IMR-90 (cell line): ENCODE measurements around the gene SPINK14. TPM values are rescaled to one million over a fixed set of nuclear protein-coding genes. Genes with fewer than 3 reads are reported as not detected.

Source experiments
- ATAC-seq: fragments of 200-7000 bp; cut with Tn5 transposase; 2 replicates; pipeline ENCODE4 v1.9.1; 2020; ENCODE audit warnings: low read depth, mild to moderate bottlenecking, moderate library complexity
- BruUV-seq: library from RNA; stranded (reverse); fragments of 400-500 nt; replicated peaks from 2 replicates; lab custom pipeline; 2021; lab: Mats Ljungman, UMichigan
- CTCF ChIA-PET: fragments of 300-600 bp; formaldehyde crosslinking; extraction: SDS; loops from one replicate; lab custom pipeline; 2021; ENCODE audit warnings: antibody characterized with exemption; lab: Yijun Ruan, JAX
- POLR2A ChIA-PET: fragments of 300-600 bp; sonication (Branson Sonifier 250); formaldehyde crosslinking; loops from one replicate; lab custom pipeline; 2022; ENCODE audit warnings: antibody characterized with exemption; ENCODE audit not compliant: unreplicated experiment; lab: Charles Lee
- DNase-seq: peaks from one replicate; pipeline ENCODE4 v3.0.0; 2013
- H2AFZ ChIP-seq: replicated peaks from 2 replicates; pipeline ENCODE3; 2013; ENCODE audit warnings: low read length, mild to moderate bottlenecking; ENCODE audit not compliant: poor library complexity
- H2AK5ac ChIP-seq: 2 replicates; pipeline ENCODE4 v1.6.1; 2013; ENCODE audit warnings: low read depth, low read length, inconsistent platforms
- H2AK9ac ChIP-seq: replicated peaks from 2 replicates; pipeline ENCODE3; 2013; ENCODE audit warnings: mild to moderate bottlenecking, low read depth, low read length, moderate library complexity; ENCODE audit not compliant: poor library complexity
- H2BK120ac ChIP-seq: 2 replicates; pipeline ENCODE4 v1.6.1; 2013; ENCODE audit warnings: low read depth, low read length, inconsistent platforms
- H2BK15ac ChIP-seq: 3 replicates; pipeline ENCODE4 v1.6.1; 2013; ENCODE audit warnings: low read depth, low read length, inconsistent platforms
- H2BK20ac ChIP-seq: 2 replicates; pipeline ENCODE4 v1.6.1; 2013; ENCODE audit warnings: low read depth, mild to moderate bottlenecking, inconsistent platforms, low read length, moderate library complexity
- H2BK5ac ChIP-seq: 2 replicates; pipeline ENCODE4 v1.6.1; 2013; ENCODE audit warnings: mild to moderate bottlenecking, low read depth, low read length, inconsistent platforms; ENCODE audit not compliant: poor library complexity, severe bottlenecking
- H3K14ac ChIP-seq: replicated peaks from 2 replicates; pipeline ENCODE4 v1.6.1; 2013; ENCODE audit warnings: low read depth, low read length, inconsistent platforms
- H3K18ac ChIP-seq: 2 replicates; pipeline ENCODE4 v1.6.1; 2013; ENCODE audit warnings: low read depth, low read length, control low read depth
- H3K23ac ChIP-seq: 2 replicates; pipeline ENCODE4 v1.6.1; 2013; ENCODE audit warnings: low read depth, low read length, inconsistent platforms
- H3K27ac ChIP-seq: 2 replicates; pipeline ENCODE4 v1.5.1; 2013; ENCODE audit warnings: mild to moderate bottlenecking, control low read depth, low read length; ENCODE audit not compliant: insufficient read depth
- H3K27me3 ChIP-seq: 2 replicates; pipeline ENCODE4 v1.6.1; 2013; ENCODE audit warnings: low read length; ENCODE audit not compliant: control insufficient read depth, insufficient read depth
- H3K36me3 ChIP-seq: 2 replicates; pipeline ENCODE4 v1.6.1; 2013; ENCODE audit warnings: low read length, mixed read lengths; ENCODE audit not compliant: control insufficient read depth, insufficient read depth
- H3K4ac ChIP-seq: 2 replicates; pipeline ENCODE4 v1.6.1; 2013; ENCODE audit warnings: low read depth, low read length, inconsistent platforms
- H3K4me1 ChIP-seq: 2 replicates; pipeline ENCODE4 v1.6.1; 2013; ENCODE audit warnings: low read length, mixed read lengths; ENCODE audit not compliant: control insufficient read depth, insufficient read depth
- H3K4me2 ChIP-seq: 2 replicates; pipeline ENCODE4 v1.6.1; 2013; ENCODE audit warnings: low read depth, mild to moderate bottlenecking, control low read depth, low read length, moderate library complexity
- H3K4me3 ChIP-seq: 2 replicates; pipeline ENCODE4 v1.5.1; 2013; ENCODE audit warnings: low read depth, mild to moderate bottlenecking, control low read depth, low read length, moderate library complexity; ENCODE audit not compliant: insufficient read depth
- H3K56ac ChIP-seq: 2 replicates; pipeline ENCODE4 v1.6.1; 2013; ENCODE audit warnings: low read length, inconsistent platforms; ENCODE audit not compliant: insufficient read depth; ENCODE audit errors: extremely low read depth
- H3K79me1 ChIP-seq, 2 experiments: 2 replicates each; pipeline ENCODE4 v1.6.1; 2013; ENCODE audit warnings: low read length in 2 of 2, inconsistent platforms in 1 of 2, low read depth in 1 of 2
- H3K9ac ChIP-seq: 2 replicates; pipeline ENCODE4 v1.6.1; 2013; ENCODE audit warnings: low read depth, low read length, control low read depth
- H3K9me1 ChIP-seq: 2 replicates; pipeline ENCODE4 v1.6.1; 2013; ENCODE audit warnings: low read length, inconsistent platforms; ENCODE audit not compliant: insufficient read depth
- H3K9me3 ChIP-seq: 2 replicates; pipeline ENCODE4 v1.6.1; 2013; ENCODE audit warnings: low read length; ENCODE audit not compliant: control insufficient read depth, insufficient read depth
- H4K20me1 ChIP-seq: 2 replicates; pipeline ENCODE4 v1.6.1; 2013; ENCODE audit warnings: low read length, inconsistent platforms; ENCODE audit not compliant: insufficient read depth
- H4K5ac ChIP-seq: 2 replicates; pipeline ENCODE4 v1.6.1; 2013; ENCODE audit warnings: mild to moderate bottlenecking, low read depth, low read length, control low read depth
- H4K8ac ChIP-seq, 2 experiments: 2 replicates each; pipeline ENCODE4 v1.6.1; 2013; ENCODE audit warnings: low read depth in 2 of 2, low read length in 2 of 2, control low read depth in 1 of 2, inconsistent platforms in 1 of 2
- H4K91ac ChIP-seq: 2 replicates; pipeline ENCODE4 v1.6.1; 2013; ENCODE audit warnings: low read depth, low read length, inconsistent platforms; ENCODE audit not compliant: insufficient read depth
- BHLHE40 ChIP-seq: fragments of 150-350 bp; IDR thresholded peaks from 2 replicates; pipeline ENCODE4 v1.6.1; 2016; ENCODE audit warnings: mild to moderate bottlenecking, low read depth, low read length
- CEBPB ChIP-seq: IDR thresholded peaks from 2 replicates; pipeline ENCODE4 v1.6.1; 2012; ENCODE audit warnings: low read depth, low read length, improper control_type of control experiment
- CHD1 ChIP-seq: IDR thresholded peaks from 2 replicates; pipeline ENCODE4 v1.6.1; 2012; ENCODE audit warnings: low read depth, low read length, improper control_type of control experiment
- FOS ChIP-seq: fragments of 150-350 bp; IDR thresholded peaks from 2 replicates; pipeline ENCODE4 v1.6.1; 2016; ENCODE audit warnings: low read depth, low read length
- MAFK ChIP-seq: IDR thresholded peaks from 2 replicates; pipeline ENCODE4 v1.6.1; 2012; ENCODE audit warnings: low read depth, low read length, improper control_type of control experiment
- MXI1 ChIP-seq: IDR thresholded peaks from 2 replicates; pipeline ENCODE4 v1.6.1; 2012; ENCODE audit warnings: low read depth, mild to moderate bottlenecking, low read length, moderate library complexity, borderline replicate concordance
- NFE2L2 ChIP-seq: fragments of 150-350 bp; IDR thresholded peaks from 2 replicates; pipeline ENCODE4 v1.6.1; 2016; ENCODE audit warnings: low read depth, mild to moderate bottlenecking, low read length
- POLR2A ChIP-seq: IDR thresholded peaks from 2 replicates; pipeline ENCODE4 v1.6.1; 2012; ENCODE audit warnings: mild to moderate bottlenecking, low read depth, low read length
- RAD21 ChIP-seq: IDR thresholded peaks from 2 replicates; pipeline ENCODE4 v1.6.1; 2012; ENCODE audit warnings: low read length, improper control_type of control experiment
- RCOR1 ChIP-seq: IDR thresholded peaks from 2 replicates; pipeline ENCODE4 v1.6.1; 2012; ENCODE audit warnings: mild to moderate bottlenecking, low read length, improper control_type of control experiment; ENCODE audit not compliant: insufficient replicate concordance
- SMC3 ChIP-seq: fragments of 150-350 bp; IDR thresholded peaks from 2 replicates; pipeline ENCODE4 v1.6.1; 2016; ENCODE audit warnings: low read depth, mild to moderate bottlenecking, antibody characterized with exemption, low read length, moderate library complexity
- WGBS, 2 experiments: methylation state at CpG; one replicate each; pipeline versions ENCODE4 v1.1.5 to v1.1.7; 2013; ENCODE audit warnings: missing lambda C conversion rate in 2 of 2; ENCODE audit not compliant: insufficient read length in 1 of 2; ENCODE audit errors: extremely low coverage in 2 of 2; 5-methylcytosine and 5-hydroxymethylcytosine counted together
- dilution Hi-C: fragments of 300-500 bp; cut with HindIII; formaldehyde crosslinking; loops from one replicate; pipeline ENCODE4 v1.14.3; 2018; ENCODE audit warnings: low sequenced_read_pairs; ENCODE audit not compliant: unreplicated experiment
- in situ Hi-C: fragments of 300-500 bp; cut with MboI; formaldehyde crosslinking; loops from 3 replicates; pipeline ENCODE4 v1.14.3; 2019; ENCODE audit warnings: low sequenced_read_pairs, inconsistent platforms, mixed read lengths
- intact Hi-C: fragments of 100-400 bp; cut with micrococcal nuclease; formaldehyde crosslinking; loops from 2 replicates; pipeline ENCODE4 v1.10.0; 2022
- polyA plus RNA-seq, 3 experiments: library from polyadenylated mRNA; depleted of rRNA; stranded (reverse); fragments of >200 nt; gene quantifications; 2 replicates each; pipeline ENCODE4 v1.2.3, GENCODE V29; 2012; ENCODE audit warnings: low replicate concordance in 1 of 3
- total RNA-seq: library from RNA; depleted of rRNA; stranded (reverse); fragments of >200 nt; gene quantifications from 2 replicates; pipeline ENCODE4 v1.2.3, GENCODE V29; 2012
- TF ChIP-seq, protein P1 (sequence below): conservative IDR thresholded peaks from 2 replicates; pipeline ENCODE4 v1.5.1; 2012; ENCODE audit warnings: mild to moderate bottlenecking, low read depth, low read length, improper control_type of control experiment
- TF ChIP-seq, protein P2 (sequence below): fragments of 150-350 bp; IDR thresholded peaks from 2 replicates; pipeline ENCODE4 v1.6.1; 2017; ENCODE audit warnings: mild to moderate bottlenecking, antibody characterized with exemption, low read length, low read depth
- TF ChIP-seq, protein P3 (sequence below): fragments of 150-350 bp; IDR thresholded peaks from 2 replicates; pipeline ENCODE4 v1.6.1; 2016; ENCODE audit warnings: low read depth, mild to moderate bottlenecking, low read length, moderate library complexity, borderline replicate concordance

SPINK14 gene
- total and polyA plus RNA-seq, 2 of the 4 experiments (the other 2 are of a cell fraction) = not detected

DNA sequence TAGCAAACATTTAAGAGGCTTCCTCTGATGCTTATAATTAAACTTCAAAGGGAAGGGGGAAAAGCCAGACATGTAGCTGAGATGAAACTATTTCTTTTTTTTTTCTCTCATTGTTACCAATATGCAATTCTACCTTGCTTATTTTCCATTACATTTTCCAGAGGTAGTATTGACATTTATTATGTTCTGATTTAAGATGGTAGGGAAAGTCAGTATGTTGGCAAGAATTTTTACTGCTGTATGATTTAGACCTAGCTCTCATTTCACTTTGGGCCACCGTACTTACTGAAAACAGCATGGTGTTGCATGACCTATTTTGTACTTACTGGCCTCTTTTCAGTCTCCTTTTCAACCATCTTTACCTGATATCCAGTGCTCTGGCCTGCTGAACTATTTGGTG lies 24.9 kb downstream of the SPINK14 start:
- no peak for DNase-seq
- Histone ChIP-seq H2AFZ (no peak overlapping the region), H3K14ac (no peak overlapping the region), H2BK20ac (no peak overlapping the region), H2BK15ac (no peak overlapping the region), H3K36me3 (no peaks in the 10 kb centered on the region), H3K27me3 (no peaks in the 10 kb centered on the region), H3K18ac (no peak overlapping the region), H3K4me2 (no peak overlapping the region), H3K9ac (no peak overlapping the region), H4K20me1 (no peaks in the 10 kb centered on the region), H3K9me1 (no peaks in the 10 kb centered on the region), H3K4me1 (no peaks in the 10 kb centered on the region), H2BK5ac (no peak overlapping the region), H4K8ac (no peak overlapping the region), H4K5ac (no peak overlapping the region), H3K27ac (no peak overlapping the region), H2BK120ac (no peak overlapping the region), H2AK9ac (no peak overlapping the region), H3K23ac (no peak overlapping the region), H3K79me1 (no peaks in the 10 kb centered on the region), H3K4ac (no peak overlapping the region), H2AK5ac (no peak overlapping the region), H3K56ac (no peak overlapping the region), H3K9me3 (no peaks in the 10 kb centered on the region), H3K4me3 (no peak overlapping the region), H4K91ac (no peak overlapping the region)
- in situ Hi-C loops = loop anchor here (25.0 kb wide), 1 partner anchor 844 kb away; no protein-coding TSS in a partner anchor
- WGBS, 2 experiments = no CpG with 5 or more reads among the region's 1 CpG
- ATAC-seq = no peak
- intact Hi-C loops = no loop called here
- no TSS peak for BruUV-seq
- no peak for TF ChIP-seq RCOR1
- TF ChIP-seq, protein P1, sequence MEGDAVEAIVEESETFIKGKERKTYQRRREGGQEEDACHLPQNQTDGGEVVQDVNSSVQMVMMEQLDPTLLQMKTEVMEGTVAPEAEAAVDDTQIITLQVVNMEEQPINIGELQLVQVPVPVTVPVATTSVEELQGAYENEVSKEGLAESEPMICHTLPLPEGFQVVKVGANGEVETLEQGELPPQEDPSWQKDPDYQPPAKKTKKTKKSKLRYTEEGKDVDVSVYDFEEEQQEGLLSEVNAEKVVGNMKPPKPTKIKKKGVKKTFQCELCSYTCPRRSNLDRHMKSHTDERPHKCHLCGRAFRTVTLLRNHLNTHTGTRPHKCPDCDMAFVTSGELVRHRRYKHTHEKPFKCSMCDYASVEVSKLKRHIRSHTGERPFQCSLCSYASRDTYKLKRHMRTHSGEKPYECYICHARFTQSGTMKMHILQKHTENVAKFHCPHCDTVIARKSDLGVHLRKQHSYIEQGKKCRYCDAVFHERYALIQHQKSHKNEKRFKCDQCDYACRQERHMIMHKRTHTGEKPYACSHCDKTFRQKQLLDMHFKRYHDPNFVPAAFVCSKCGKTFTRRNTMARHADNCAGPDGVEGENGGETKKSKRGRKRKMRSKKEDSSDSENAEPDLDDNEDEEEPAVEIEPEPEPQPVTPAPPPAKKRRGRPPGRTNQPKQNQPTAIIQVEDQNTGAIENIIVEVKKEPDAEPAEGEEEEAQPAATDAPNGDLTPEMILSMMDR = no peak
- TF ChIP-seq CHD1 = no peak
- no peak for TF ChIP-seq CEBPB
- TF ChIP-seq, protein P2, sequence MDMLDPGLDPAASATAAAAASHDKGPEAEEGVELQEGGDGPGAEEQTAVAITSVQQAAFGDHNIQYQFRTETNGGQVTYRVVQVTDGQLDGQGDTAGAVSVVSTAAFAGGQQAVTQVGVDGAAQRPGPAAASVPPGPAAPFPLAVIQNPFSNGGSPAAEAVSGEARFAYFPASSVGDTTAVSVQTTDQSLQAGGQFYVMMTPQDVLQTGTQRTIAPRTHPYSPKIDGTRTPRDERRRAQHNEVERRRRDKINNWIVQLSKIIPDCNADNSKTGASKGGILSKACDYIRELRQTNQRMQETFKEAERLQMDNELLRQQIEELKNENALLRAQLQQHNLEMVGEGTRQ = no peak
- no peak for TF ChIP-seq RAD21
- TF ChIP-seq BHLHE40 = no peak
- no peak for TF ChIP-seq MXI1
- no peak for TF ChIP-seq POLR2A
- no peak for TF ChIP-seq MAFK
- TF ChIP-seq SMC3 = no peak
- no peak for TF ChIP-seq NFE2L2
- TF ChIP-seq, protein P3, sequence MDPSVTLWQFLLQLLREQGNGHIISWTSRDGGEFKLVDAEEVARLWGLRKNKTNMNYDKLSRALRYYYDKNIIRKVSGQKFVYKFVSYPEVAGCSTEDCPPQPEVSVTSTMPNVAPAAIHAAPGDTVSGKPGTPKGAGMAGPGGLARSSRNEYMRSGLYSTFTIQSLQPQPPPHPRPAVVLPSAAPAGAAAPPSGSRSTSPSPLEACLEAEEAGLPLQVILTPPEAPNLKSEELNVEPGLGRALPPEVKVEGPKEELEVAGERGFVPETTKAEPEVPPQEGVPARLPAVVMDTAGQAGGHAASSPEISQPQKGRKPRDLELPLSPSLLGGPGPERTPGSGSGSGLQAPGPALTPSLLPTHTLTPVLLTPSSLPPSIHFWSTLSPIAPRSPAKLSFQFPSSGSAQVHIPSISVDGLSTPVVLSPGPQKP = no peak
- TF ChIP-seq FOS = no peak
- ChIA-PET CTCF (interaction anchor here (0.6 kb wide), 1 partner anchor 65 kb away, joined by 3 read pairs; no protein-coding TSS in a partner anchor), POLR2A (no interaction called here)
- dilution Hi-C loops = no loop called here
